GM12865 (cell line): Measurements from ENCODE around the gene C16orf86.

Source experiments
- DNase-seq: peaks from one replicate; pipeline ENCODE4 v3.0.0; 2010; ENCODE audit warnings: low read depth
- H3K4me3 ChIP-seq: 2 replicates; pipeline ENCODE4 v1.5.1; 2011; ENCODE audit warnings: mild to moderate bottlenecking, low read depth, low read length, control low read depth
- CTCF ChIP-seq: IDR thresholded peaks from 2 replicates; pipeline ENCODE4 v1.5.1; 2011; ENCODE audit warnings: low read length, control low read depth, low read depth, inconsistent platforms; ENCODE audit not compliant: insufficient read depth; ENCODE audit errors: missing control alignments

C16orf86 gene

GRCh38 chr16:67666559-67667452 lies at the start of gene C16orf86, which contains the start of gene ENKD1:
C16orf86 (plus strand) TSS chr16:67666814; CDS start chr16:67666971, 157 bp downstream.
ENKD1 (minus strand) TSS chr16:67666750; CDS start chr16:67666442, 308 bp downstream.
- H3K4me3 ChIP-seq: peak within 1 kb of the TSS; percentile 69
- DNase-seq: peak; percentile 90
- TF ChIP-seq CTCF: no peak

DNA sequence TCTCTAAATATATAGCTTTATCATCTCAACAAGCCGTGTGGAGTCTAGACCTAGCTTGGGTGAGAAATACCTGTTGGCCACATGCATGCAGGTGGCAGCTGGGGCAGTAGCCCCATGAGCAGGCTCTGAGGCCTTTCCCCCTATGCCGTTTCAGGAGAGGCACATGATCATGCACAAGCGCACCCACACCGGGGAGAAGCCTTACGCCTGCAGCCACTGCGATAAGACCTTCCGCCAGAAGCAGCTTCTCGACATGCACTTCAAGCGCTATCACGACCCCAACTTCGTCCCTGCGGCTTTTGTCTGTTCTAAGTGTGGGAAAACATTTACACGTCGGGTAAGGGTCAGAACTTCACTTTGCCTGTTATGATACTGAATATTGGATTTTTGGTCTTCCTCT lies 38.4 kb upstream of the C16orf86 start:
- H3K4me3 ChIP-seq: no peak overlapping the region
- no peak for DNase-seq
- TF ChIP-seq CTCF: no peak

DNA sequence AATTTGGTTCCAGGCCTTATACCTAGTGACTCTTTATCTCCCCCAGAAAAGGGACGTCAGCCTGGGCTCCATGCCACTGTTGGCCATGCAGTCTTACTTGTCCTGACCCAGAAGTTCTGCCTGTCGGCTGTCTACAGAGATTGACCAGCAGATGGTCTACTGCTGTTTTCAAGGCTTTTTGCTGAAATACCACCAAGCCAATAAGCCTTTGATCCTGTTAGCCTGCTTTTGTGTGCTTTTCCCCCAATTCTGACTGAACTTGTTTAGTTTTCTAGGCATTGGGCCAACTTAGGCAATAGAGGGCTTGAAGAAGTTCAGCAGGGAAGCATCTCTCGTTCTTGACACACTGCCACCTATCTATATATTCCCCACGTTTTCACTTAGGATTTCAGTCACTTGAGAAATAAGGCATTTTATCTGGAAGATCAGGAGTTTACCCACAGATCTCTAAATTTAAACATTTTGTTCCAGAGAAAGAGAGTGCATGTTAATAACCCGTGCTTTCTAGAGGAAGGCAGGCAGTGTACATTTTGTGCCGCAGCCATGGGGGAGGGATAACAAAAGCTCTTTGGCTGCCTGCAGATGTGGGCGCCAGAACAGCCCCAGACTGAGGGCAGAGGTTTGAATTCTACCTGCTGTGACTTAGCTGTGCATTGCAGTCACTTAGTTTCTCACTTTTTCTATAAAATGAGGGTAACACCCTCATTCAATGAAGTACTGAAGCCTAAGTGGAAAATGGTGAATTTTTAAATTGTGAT lies 34.0 kb upstream of the C16orf86 start:
- H3K4me3 ChIP-seq: no peak overlapping the region
- no peak for DNase-seq
- TF ChIP-seq CTCF: no peak

DNA sequence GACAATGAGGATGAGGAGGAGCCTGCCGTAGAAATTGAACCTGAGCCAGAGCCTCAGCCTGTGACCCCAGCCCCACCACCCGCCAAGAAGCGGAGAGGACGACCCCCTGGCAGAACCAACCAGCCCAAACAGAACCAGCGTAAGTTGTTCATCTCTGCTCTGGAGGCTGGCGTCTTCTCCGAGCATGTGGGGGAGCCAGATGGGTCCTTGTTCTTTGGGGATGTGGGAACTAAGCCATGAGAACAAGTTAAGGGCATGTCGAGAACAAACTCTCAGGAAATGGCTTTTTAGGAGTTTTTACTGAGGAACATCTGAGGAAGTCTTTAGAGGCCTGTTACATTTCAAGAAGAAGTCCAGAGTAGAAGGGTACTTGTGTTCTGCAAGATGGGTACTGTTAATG lies 29.9 kb upstream of the C16orf86 start:
- TF ChIP-seq CTCF: no peak
- no peak overlapping the region for H3K4me3 ChIP-seq
- DNase-seq: no peak

GRCh38 chr16:67637625-67638024 lies 29.0 kb upstream of the C16orf86 start:
- H3K4me3 ChIP-seq: no peak overlapping the region
- no peak for DNase-seq

More at GRCh38 chr16:67637625-67638024, 29.0 kb upstream of the C16orf86 start:
- TF ChIP-seq CTCF: no peak
